ENCODE data around the gene FBXO27.
A peak's percentile ranks its signal among the peaks of the same experiment; 100 is the strongest.

Gene FBXO27

DNA sequence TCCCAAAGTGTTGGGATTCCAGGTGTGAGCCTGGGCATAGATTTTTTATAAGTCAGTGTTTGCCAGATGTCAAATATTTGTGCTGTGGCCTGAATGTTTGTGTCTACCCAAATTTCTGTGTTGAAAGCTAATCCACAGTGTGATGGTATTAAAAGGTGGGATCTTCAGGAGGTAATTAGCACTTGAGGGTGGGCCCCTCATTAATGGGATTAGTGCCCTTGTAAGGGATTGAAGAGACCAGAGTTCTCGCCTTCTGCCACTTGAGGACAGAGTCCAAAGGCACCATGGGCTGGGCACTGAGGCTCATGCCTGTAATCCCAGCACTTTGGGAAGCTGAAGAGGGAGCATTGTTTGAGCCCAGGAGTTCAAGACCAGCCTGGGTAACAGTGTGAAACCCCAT is 47.1 kb downstream of the FBXO27 start:
- FAIRE-seq: no peak

DNA sequence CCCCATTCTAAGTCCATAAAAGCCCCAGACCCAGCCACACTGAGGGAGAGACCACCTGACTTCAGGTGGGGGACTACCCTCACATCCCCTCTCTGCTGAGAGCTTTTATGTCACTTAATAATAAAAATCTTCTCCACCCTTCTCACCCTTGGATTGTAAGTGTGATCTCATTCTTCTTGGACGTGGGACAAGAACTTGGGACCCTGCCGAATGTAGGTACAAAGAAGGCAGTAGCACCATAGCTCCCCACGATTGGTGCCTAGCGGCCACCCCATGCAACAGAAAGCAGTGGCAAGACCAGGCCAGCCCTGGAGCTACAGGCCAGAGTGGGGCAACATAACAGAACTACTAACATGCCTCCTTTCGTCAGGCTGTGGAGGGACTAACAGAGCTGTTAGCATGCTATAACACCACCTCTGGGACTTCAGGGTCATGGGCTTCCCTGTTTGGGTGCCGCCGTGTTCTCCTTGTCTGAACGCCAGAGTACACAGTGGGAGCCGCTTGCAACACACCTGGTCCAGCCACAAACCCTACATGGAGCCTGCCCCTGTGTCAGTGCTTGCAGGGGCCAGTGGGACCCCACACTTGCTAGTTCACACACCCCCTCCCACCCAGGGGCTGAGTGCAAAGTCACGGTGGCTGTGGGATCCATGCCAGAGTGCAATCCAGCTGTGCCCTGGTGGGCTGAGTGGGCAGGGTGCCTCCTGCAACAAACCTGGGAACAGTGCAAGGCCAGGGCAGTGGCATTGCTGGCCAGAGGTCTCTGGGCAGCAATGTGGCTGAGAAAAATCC is 51.6 kb downstream of the FBXO27 start:
- FAIRE-seq: no peak

DNA sequence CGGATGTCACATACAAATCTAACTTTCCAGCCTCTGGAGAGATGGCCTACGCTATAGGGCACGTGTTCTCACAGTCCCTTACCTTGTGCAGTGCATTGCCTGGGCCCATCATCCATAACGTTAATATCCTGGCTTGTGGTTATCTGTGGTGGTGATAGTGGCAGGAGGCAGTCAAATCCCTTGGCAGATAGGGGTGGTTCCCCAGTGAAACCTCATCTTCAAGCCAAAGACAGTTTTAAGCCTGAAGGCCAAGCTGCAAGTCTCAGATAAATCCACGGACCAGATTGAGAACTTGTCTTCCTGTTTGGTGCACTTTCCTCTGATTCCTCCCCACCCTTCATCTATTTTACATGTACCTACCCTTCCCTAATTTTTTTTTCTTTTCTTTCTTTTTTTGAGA is 52.5 kb downstream of the FBXO27 start:
- FAIRE-seq: no peak

DNA sequence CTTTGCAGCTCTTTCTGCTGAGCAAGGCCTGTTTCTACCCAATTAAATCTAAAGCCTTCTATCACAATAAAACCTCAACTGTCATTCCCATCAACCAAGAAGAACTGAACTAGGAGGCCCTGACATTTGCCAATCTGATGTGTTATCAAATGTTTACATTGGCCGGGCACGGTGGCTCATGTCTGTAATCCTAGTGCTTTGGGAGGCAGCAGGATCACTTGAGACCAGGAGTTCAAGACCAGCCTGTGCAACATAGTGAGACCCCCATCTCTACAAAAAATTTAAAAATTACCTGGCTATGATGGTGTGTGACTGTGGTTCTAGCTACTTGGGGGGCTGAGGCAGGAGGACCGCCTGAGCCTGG is 54.0 kb downstream of the FBXO27 start:
- FAIRE-seq: no peak

DNA sequence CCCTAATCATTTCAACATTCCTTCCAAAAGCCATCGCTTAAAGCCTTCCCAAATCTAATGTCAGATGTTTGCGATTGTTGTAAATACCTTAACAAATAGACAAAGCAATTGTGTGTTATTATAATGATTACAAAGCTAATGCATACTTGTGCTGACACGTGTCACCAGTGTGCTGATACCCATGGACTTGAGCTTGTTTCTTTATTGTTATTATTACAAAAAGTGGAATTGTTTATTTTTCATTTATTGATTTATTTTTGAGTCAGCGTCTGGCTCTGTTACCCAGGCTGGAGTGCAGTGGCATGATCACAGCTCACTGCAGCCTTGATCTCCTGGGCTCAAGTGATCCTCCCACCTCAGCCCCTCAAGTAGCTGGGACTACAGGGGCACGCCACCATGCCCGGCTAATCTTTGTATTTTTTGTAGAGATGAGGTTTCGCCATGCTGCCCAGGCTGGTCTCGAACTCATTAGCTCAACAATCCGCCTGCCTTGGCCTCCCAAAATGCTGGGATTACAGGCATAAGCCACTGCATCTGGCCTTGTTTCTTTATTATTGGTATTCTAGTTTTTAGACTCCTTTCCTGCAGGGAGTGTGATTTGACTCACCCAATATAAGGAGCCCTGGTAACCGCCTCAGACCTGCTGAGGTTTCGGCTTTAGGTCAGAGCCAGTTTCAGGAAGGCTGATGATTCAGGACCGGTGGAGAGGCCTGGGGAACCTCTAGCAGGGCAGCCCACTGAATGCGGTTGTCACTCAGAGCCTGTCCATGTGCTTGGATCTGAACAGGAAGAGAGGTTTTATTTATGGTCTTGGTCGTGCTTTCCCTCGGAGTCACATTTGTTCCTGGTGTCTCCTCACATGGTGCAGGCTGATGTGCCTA is 54.7 kb downstream of the FBXO27 start:
- no peak for FAIRE-seq

DNA sequence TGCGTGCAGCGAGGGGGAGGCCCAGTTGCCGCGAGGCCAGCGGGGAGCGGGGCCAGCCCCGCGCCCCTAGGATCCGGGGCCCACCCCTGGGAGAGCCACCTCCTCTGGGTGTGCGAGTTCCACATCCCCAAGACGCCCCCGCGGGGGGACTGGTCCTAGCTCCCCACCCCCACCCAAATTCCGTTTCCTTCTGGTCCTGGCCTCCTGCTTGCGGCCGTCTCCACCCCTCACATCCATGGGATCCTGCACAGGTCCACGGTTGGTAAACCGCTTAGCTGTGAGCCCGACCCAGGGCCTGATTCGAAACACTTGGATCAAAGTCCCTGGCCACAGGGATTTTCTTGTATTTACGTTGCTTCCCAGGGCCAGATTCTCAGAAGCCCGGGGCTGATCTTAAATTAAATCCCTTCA is 56.5 kb downstream of the FBXO27 start:
- peak; percentile 60 for FAIRE-seq

DNA sequence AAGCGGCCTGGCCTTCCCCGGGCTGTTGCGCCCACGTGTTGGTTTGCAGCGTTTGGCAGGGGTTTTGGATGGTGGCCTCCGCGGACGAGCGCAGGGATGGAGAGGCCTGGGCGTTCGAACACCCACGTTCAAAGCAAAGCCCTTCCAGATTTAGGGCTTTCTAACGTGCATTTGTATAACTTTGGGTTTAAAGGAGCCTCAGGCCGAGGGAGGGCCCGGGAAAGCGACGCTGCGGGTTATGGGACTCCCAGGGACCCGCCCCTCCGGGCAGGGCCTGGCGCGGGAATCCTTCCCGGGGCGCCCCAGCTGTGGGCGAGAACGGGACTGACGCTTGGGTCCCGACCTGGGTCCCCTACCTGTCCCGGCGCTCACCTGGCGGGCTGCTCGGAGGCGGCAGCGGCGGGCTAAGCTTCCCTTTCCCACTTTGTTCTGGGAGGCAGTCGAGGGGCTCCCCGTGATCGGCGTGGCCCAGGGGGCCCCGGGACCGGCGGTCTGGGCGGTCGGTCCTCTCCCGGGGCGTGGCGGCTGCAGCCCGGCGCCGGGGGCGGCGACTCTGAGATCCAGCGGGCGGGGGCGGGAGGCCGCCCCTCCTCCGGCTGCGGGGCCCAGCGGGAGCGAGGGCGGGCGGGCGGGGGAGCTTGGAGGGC is 57.0 kb downstream of the FBXO27 start, which contains the start of gene FBXO17:
Gene FBXO17, minus strand, starts transcription at position 529 of the 647 bp plus-strand sequence. CDS start 25,423 bp downstream, outside the sequence.
- FAIRE-seq: no peak

DNA sequence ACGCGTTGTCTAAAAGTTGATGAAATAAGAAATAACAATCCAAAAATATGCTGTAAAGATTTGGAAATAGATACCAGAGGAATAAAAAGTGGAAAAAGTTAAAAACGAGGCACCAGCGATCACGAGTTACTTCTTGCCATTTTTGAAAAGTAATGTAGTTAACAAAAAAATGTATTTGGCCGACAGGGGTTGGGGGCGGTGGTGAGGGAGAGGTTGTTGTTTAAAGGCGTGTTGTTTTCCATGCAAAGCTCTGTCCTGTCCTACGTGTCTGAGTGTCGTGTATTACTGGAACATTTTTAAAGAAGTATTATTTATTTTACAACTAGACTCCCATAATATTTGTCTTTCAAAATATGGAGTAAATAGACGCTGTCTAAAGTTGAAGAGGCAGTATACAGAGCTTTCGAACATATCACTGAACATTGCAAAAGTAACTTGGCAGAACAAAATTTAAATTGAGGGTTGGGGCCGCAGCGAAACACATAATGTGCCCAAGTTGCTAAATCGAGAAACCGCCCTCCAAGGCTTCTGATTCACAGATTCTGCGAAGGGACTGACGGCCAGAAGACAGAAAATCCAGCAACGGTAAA is 57.6 kb downstream of the FBXO27 start:
- peak; percentile 3 for FAIRE-seq
